Subcutaneous adipose tissue (tissue), 4 donors: Measurements from ENCODE around the gene ASTN1. TPM values are rescaled to one million over a fixed set of nuclear protein-coding genes. Genes with fewer than 3 reads are reported as not detected.

ENCODE experiments used
- total RNA-seq, 4 donors: library from RNA; depleted of rRNA; stranded (reverse); fragments of >200 nt; gene quantifications; one replicate each; pipeline ENCODE4 v1.1.0, GENCODE V29; 2016
- TF ChIP-seq, protein P1 (sequence below): fragments of 450-650 bp; IDR thresholded peaks from one replicate; pipeline ENCODE4 v1.5.1; 2016; ENCODE audit warnings: low read depth, mild to moderate bottlenecking, control low read depth, antibody characterized with exemption, moderate library complexity

The ASTN1 gene
- total RNA-seq, 4 donors from 2014 or later: 0.33 TPM; not detected in 3

DNA sequence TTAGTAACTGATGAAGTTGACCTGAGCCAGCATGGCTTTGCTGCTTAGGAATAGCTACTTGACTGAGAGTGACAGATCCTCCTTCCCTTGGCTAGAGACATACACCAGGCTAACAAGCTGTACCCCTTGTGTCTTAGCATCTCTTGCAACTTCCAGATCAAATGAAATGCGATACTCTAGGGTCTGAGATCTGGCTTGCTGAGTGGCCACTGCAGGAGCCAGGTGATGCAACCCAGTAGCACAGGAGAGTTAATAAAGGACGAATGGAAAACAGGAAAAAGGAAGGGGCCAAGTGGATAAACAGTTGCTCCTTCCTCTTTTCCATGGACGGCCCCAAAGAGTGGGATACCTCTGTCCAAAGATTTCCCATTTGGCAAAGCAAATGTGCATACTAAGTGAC lies 38.2 kb downstream of the ASTN1 start:
- TF ChIP-seq, protein P1, sequence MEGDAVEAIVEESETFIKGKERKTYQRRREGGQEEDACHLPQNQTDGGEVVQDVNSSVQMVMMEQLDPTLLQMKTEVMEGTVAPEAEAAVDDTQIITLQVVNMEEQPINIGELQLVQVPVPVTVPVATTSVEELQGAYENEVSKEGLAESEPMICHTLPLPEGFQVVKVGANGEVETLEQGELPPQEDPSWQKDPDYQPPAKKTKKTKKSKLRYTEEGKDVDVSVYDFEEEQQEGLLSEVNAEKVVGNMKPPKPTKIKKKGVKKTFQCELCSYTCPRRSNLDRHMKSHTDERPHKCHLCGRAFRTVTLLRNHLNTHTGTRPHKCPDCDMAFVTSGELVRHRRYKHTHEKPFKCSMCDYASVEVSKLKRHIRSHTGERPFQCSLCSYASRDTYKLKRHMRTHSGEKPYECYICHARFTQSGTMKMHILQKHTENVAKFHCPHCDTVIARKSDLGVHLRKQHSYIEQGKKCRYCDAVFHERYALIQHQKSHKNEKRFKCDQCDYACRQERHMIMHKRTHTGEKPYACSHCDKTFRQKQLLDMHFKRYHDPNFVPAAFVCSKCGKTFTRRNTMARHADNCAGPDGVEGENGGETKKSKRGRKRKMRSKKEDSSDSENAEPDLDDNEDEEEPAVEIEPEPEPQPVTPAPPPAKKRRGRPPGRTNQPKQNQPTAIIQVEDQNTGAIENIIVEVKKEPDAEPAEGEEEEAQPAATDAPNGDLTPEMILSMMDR: no peak

DNA sequence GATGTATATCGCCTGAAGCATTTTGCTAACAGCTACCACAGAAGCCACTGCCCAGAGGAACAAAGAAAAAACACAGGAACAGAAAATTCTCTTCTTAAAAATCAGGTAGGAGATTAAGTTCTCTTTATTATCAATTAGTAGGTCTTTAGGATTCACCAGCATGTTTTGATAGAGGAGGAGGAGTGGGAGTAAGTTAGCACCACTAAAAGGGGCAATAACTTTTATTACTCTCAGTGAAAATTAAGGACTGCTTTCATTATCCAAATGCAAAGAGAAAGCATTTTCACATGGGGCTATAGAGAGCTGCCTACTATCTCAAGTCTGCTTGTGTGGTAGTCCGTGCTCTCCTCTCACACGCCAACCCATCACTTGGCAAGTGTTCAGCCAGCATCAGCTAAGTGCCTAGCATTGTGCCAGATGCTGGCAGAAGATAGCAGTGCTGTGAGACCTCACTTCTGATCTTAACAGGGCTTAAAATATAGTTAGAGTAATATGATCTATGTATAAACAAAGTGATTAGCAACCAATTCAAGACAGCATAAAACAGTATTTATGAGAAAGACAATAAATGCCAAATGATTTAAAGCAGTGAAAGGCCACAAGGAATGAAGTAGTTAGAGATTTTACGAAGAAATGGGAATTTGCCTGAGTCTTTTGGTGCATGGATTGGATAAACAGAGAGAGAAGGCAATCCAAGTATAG lies 39.8 kb downstream of the ASTN1 start:
- TF ChIP-seq, protein P1: no peak

DNA sequence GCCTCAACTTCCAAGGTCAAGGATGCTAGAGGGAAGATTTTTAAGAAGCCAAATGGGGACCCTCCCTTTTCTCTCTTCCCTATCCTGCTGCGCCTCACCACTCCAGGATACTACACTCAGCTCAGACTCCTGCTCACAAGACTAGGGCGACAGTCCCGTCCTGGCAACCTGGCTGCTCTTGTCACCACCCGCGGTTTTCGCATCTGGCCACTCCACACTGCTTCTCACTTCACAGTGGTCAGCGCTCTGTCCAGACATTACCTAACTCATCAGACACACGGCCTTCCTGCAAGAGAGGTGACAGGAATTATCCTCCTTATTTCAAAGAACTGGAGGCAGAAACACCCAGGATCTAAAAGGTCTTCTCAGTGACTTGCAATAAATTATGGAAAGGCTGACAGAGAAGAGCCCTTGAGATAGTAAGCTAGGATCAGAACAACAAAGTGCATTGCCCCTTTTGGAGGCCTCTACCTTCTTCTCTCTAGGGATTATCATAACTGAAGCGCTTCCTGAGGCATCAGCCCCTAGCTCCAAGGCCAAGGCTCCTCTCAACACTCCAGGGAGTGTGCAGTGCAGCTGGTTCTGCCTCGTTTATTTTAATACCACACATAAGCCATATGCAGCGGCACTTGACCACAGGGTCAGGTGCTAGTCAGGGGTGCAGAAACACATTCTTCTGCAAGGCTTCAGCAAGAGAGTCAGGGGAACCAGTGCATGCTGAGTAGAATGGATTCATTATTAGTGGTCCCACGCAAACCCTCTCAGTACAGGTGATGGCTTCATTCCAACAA lies 41.9 kb downstream of the ASTN1 start:
- TF ChIP-seq, protein P1: no peak

DNA sequence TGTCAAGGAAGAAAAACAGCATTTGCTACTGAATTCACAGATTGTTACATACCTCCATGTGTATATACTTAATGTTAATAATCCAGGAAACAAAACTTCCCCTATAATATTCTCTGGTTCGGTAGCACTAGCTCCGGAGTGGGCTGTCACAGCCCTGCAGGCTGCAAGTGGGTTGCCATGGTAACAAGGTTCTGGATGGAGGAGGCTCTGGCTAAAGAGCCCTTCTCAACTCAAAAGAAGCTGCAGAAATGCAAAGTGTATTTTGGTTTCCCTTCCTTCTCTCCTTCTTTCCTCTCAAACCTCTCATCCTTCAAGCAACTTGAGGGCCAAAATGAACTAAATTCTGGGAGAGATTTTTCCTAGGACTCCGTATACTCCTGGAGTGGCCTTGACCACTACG lies 45.2 kb downstream of the ASTN1 start:
- TF ChIP-seq, protein P1: no peak

DNA sequence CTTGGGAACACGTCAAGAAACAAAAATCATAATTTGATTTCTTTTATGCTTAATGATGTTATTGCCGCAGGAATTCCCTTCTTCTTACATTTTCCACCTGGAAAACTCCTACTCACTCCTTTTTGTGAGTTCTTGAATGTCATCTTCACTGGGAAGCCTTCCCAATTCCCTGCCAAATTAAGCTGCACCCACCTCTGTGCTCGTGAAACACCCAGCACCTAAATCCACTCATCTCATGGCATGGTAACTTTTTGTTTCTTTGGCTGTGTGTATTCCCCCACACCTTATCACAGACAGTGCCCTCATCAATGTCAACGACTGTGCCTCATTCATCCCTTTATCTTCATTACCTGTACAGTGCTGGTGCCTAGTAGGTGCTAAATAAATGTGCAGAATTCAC lies 45.6 kb downstream of the ASTN1 start:
- TF ChIP-seq, protein P1: no peak

DNA sequence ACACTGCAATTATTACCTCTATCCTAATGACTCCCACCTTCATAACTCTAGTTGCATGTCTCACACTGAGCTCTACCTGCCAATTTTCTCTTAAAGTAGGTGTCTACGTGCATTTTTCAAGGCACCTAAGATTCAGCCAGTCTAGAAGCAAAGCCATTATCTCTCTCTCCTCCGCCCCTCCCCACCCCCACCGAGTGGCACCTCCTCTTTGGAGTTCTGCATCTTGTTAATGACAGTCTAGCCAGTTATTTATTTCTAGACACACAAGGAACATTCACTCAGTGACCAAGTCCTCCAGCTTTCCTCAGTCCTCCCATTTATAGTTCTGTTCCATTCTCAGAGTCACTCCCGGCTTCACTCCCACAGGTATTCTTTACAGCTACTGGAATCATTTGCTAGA lies 47.6 kb downstream of the ASTN1 start:
- TF ChIP-seq, protein P1: no peak

DNA sequence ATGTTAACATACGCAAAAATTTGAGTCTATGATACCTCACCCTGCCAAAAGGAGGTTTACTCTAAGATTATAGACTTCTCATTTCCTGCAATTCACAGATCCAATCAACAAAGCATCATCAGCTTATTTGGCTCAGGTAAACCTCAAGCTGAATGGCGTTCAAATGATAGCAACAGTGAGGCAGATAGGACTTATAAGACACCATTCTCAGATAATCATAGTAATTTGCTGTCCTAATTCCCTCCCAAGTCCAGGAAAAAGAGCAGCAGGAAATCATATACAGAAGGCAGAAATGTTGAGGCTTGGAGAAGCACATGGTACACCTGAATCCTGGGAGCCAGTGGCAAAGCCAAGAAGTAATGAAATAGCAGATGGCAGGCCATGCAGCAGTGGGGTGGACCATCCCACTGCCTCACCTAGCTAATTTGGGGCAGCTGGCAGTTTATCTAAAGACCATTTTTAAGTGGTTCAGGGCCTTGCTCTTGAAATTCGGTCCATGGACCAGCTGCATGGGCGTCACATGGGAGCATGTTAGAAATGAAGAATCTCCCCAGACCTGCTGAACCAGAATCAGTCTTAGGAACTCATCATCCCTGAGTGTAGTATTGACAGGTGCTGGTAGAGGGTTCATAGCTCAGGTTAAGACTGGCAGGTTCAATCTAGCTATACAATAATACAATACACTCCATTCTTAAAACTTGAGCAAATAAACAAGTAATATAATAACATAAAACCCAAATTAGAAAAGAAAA lies 57.7 kb downstream of the ASTN1 start:
- TF ChIP-seq, protein P1: no peak
